Hematopoietic multipotent progenitor cell treated with erythropoietin and hydrocortisone succinate and interleukin-3 and kit ligand, for 17 days (in vitro differentiated cells): ENCODE data around the gene MROH2A.
"Not testable (repeated sequence)": the region's sequence is repeated elsewhere in the genome, so short reads cannot be mapped to it uniquely, and the experiment has no call there.

Source experiments
- DNase-seq: peaks from one replicate; pipeline ENCODE4 v3.0.0-alpha.2; 2015; ENCODE audit warnings: low spot score

The MROH2A gene

DNA sequence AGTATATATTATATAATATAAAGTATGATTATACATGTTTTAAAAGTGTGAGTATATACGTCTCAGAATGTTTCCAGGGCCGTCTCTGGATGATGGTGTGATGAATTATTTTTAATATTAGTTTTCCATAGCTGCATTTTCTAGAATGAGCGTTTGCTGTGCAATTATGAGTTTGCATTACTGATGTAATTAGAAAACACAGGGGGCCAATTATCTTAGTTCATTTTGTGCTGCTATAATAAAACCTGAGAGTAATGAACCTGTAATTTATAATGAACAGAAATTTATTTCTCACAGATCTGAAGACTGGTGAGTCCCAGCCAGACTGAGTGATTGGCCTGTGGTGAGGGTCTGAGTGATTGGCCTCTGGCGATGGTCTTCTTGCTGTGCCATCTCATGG, 80.2 kb downstream of the MROH2A start:
- DNase-seq: no peak

GRCh38 chr2:233862261-233862768, 84.2 kb downstream of the MROH2A start:
- no peak for DNase-seq

GRCh38 chr2:233865838-233866237, 87.7 kb downstream of the MROH2A start:
- no peak for DNase-seq

GRCh38 chr2:233866479-233866878, 88.3 kb downstream of the MROH2A start:
- DNase-seq: no peak

DNA sequence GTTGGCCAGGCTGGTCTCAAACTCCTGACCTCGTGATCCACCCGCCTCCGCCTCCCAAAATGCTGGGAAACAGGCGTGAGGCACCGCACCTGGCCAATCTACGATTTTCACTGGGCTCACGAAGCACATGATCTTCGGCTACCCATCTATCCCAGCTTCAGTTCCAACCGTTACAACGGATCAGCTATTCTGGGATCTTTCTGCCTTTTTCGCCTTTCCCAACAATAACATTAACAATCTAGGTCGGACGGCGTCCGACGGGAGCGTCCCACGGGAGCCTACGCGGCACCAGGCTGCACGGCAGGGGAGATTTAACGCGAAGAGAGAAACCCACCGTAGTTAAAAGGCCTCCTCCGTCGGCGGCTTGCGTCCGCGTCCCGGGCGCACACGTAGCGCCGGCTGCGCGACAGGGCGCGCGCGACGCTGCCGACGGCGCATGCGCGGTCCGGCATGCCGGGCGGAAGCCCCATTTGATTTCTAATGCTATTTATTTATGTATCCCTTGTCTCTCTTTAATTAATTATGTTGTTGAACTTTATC, 89.9 kb downstream of the MROH2A start, which contains the start of gene MSL3B:
Gene MSL3B (minus strand): TSS at position 394 of the 540 bp plus-strand sequence.
- peak; percentile 67 for DNase-seq

GRCh38 chr2:233871432-233871831, 93.3 kb downstream of the MROH2A start:
- DNase-seq: no peak

- not testable (repeated sequence) for DNase-seq
Measured at GRCh38 chr2:233872125-233872524, 94.0 kb downstream of the MROH2A start.

GRCh38 chr2:233882353-233882752, 104.2 kb downstream of the MROH2A start:
- DNase-seq: no peak
